IPS DF 6.9 (cell line): ENCODE results near the gene PRR15L.

Experiments used
- DNase-seq: peaks from one replicate; pipeline ENCODE4 v3.0.0-alpha.2; 2013; ENCODE audit warnings: low read depth, low spot score
- H3K27ac ChIP-seq: one replicate; pipeline ENCODE4 v1.5.1; 2013; ENCODE audit warnings: low read length, control low read depth
- H3K27me3 ChIP-seq: 2 replicates; pipeline ENCODE4 v1.6.1; 2013; ENCODE audit warnings: mild to moderate bottlenecking, low read length; ENCODE audit not compliant: control insufficient read depth, insufficient read depth
- H3K36me3 ChIP-seq: 2 replicates; pipeline ENCODE4 v1.6.1; 2013; ENCODE audit warnings: low read length; ENCODE audit not compliant: control insufficient read depth, insufficient read depth
- H3K4me1 ChIP-seq: 2 replicates; pipeline ENCODE4 v1.6.1; 2013; ENCODE audit warnings: low read length; ENCODE audit not compliant: control insufficient read depth, insufficient read depth
- H3K4me3 ChIP-seq: 2 replicates; pipeline ENCODE4 v1.5.1; 2013; ENCODE audit warnings: mild to moderate bottlenecking, low read length
- H3K9me3 ChIP-seq: 2 replicates; pipeline ENCODE4 v1.6.1; 2013; ENCODE audit warnings: low read length, inconsistent platforms; ENCODE audit not compliant: control insufficient read depth, insufficient read depth
- WGBS: extraction: QIAGEN DNeasy Blood & Tissue Kit; methylation state at CpG from one replicate; pipeline ENCODE4 v1.1.7; 2013; ENCODE audit warnings: mixed read lengths, missing lambda C conversion rate; ENCODE audit not compliant: insufficient read length, insufficient coverage; 5-methylcytosine and 5-hydroxymethylcytosine counted together

Gene PRR15L

DNA sequence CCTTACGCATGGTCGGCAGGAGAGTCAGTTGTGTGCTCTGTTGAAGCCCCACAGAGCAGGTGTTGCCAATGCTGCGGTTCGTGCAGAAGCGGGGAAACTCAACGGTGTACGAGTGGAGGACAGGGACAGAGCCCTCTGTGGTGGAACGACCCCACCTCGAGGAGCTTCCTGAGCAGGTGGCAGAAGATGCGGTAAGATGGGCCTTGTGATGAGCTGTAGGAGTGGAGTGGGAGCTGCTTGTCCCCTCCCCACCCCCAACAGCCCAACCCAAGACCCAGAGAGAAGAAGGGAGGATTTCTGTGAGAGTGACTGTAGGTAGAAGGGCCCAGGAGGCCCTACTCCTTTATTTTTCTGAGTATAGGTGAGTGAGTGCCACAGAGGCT lies 18.1 kb upstream of the PRR15L start:
- 0 out of 2 replicates have a peak, but pooled peaks cover 2% of the 10 kb centered on the region for H3K4me1 ChIP-seq
- H3K4me3 ChIP-seq: no peak overlapping the region
- H3K27ac ChIP-seq: no peak overlapping the region
- WGBS: no CpG with 5 or more reads among the region's 10 CpGs
- no peaks in the 10 kb centered on the region for H3K9me3 ChIP-seq
- H3K27me3 ChIP-seq: no peaks in the 10 kb centered on the region
- DNase-seq: no peak
- peaks cover 15% of the 10 kb centered on the region; the same call in 1 of the 2 replicates for H3K36me3 ChIP-seq

- no CpG with 5 or more reads among the region's 15 CpGs for WGBS
- peaks cover 13% of the 10 kb centered on the region; the same call in 1 of the 2 replicates for H3K36me3 ChIP-seq
- no peaks in the 10 kb centered on the region for H3K9me3 ChIP-seq
- H3K4me1 ChIP-seq: peaks cover 3% of the 10 kb centered on the region; the same call in 1 of the 2 replicates
- no peak overlapping the region for H3K4me3 ChIP-seq
- no peak for DNase-seq
- no peak overlapping the region for H3K27ac ChIP-seq
- H3K27me3 ChIP-seq: no peaks in the 10 kb centered on the region
These were observed 17.6 kb upstream of the PRR15L start for GRCh38 chr17:47975189-47975822.

- no peaks in the 10 kb centered on the region for H3K9me3 ChIP-seq
- WGBS: no CpG with 5 or more reads among the region's 8 CpGs
- H3K27me3 ChIP-seq: no peaks in the 10 kb centered on the region
- peaks cover 4% of the 10 kb centered on the region; the same call in 1 of the 2 replicates for H3K4me1 ChIP-seq
- H3K36me3 ChIP-seq: peaks cover 8% of the 10 kb centered on the region; the same call in 1 of the 2 replicates
- DNase-seq: no peak
- no peak overlapping the region for H3K27ac ChIP-seq
- no peak overlapping the region for H3K4me3 ChIP-seq
These were observed 15.9 kb upstream of the PRR15L start for GRCh38 chr17:47973541-47973940.

- Histone ChIP-seq H3K9me3 (no peaks in the 10 kb centered on the region), H3K36me3 (peaks cover 5% of the 10 kb centered on the region; the same call in 1 of the 2 replicates), H3K27ac (no peak within 1 kb of the TSS), H3K4me3 (peak within 1 kb of the TSS; percentile 36; the same call in 1 of the 2 replicates), H3K4me1 (peaks cover 4% of the 10 kb centered on the region; the same call in 1 of the 2 replicates), H3K27me3 (no peaks in the 10 kb centered on the region)
- DNase-seq: peak; percentile 98
- WGBS: no CpG with 5 or more reads among the region's 62 CpGs
These were observed 13.2 kb upstream of the PRR15L start, which contains the start of gene CDK5RAP3 for GRCh38 chr17:47970725-47971499. CDK5RAP3 (plus strand) TSS chr17:47971113; CDS start chr17:47971147, 34 bp downstream.

GRCh38 chr17:47969930-47970724 lies 12.4 kb upstream of the PRR15L start:
- Histone ChIP-seq H3K27me3 (no peaks in the 10 kb centered on the region), H3K9me3 (no peaks in the 10 kb centered on the region), H3K4me3 (no peak overlapping the region; the same call in 1 of the 2 replicates), H3K4me1 (peaks cover 4% of the 10 kb centered on the region; the same call in 1 of the 2 replicates), H3K36me3 (peaks cover 5% of the 10 kb centered on the region; the same call in 1 of the 2 replicates), H3K27ac (no peak overlapping the region)
- no peak for DNase-seq
- no CpG with 5 or more reads among the region's 15 CpGs for WGBS

GRCh38 chr17:47968836-47969235 lies 11.2 kb upstream of the PRR15L start:
- Histone ChIP-seq H3K9me3 (no peaks in the 10 kb centered on the region), H3K4me3 (no peak overlapping the region), H3K27me3 (no peaks in the 10 kb centered on the region), H3K4me1 (peaks cover 4% of the 10 kb centered on the region; the same call in 1 of the 2 replicates), H3K27ac (no peak overlapping the region), H3K36me3 (no peaks in the 10 kb centered on the region)
- no peak for DNase-seq
- WGBS: no CpG with 5 or more reads among the region's 5 CpGs

DNA sequence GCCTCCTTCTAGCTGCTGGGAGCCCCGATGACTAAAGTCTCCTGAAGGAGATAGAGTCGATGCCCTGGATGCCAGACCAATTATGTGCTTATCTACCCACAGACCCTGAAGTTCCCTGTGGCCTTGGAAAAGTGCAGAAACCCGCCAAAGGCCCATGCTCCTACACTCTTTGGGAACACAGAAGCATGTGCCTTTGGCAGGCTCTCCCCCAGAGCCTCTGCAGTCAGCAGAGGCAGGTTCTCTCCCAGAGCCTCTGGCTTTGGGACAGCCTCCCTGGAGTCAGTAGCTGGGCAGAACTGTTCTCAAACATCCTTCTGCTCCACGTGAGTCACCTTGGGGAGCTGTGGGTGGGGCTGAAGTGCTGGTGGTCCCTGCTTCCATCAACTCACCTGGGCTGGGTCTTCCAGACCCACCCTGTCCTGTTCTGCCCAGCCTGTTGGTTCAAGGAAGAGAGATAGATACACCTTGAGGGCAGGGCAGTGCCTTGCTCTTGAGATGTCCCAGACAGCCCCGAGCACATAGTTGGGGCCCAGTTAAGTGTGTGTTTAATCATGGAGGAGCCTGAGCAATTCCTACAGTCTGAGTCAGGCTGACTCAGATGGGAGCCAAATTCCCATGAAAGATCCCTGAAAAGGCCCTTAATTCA lies 10.0 kb upstream of the PRR15L start:
- Histone ChIP-seq H3K27ac (no peak overlapping the region), H3K9me3 (no peaks in the 10 kb centered on the region), H3K27me3 (no peaks in the 10 kb centered on the region), H3K4me1 (peaks cover 4% of the 10 kb centered on the region; the same call in 1 of the 2 replicates), H3K36me3 (no peaks in the 10 kb centered on the region), H3K4me3 (no peak overlapping the region)
- DNase-seq: no peak
- WGBS: no CpG with 5 or more reads among the region's 5 CpGs

- Histone ChIP-seq H3K27ac (no peak overlapping the region), H3K4me3 (no peak overlapping the region), H3K36me3 (no peaks in the 10 kb centered on the region), H3K4me1 (peaks cover 2% of the 10 kb centered on the region; the same call in 1 of the 2 replicates), H3K27me3 (no peaks in the 10 kb centered on the region), H3K9me3 (no peaks in the 10 kb centered on the region)
- no CpG with 5 or more reads among the region's 1 CpG for WGBS
- no peak for DNase-seq
These were observed 8.4 kb upstream of the PRR15L start for GRCh38 chr17:47966079-47966519.

GRCh38 chr17:47964856-47965255 lies 7.2 kb upstream of the PRR15L start:
- no peak for DNase-seq
- no peak overlapping the region for H3K4me3 ChIP-seq
- no peaks in the 10 kb centered on the region for H3K36me3 ChIP-seq
- no peak overlapping the region for H3K27ac ChIP-seq
- no CpG with 5 or more reads among the region's 5 CpGs for WGBS
- no peaks in the 10 kb centered on the region for H3K9me3 ChIP-seq
- H3K4me1 ChIP-seq: no peaks in the 10 kb centered on the region
- H3K27me3 ChIP-seq: no peaks in the 10 kb centered on the region
